T-helper 22 cell (primary cell): ENCODE measurements around the gene RIC8A.

Experiments used
- DNase-seq: peaks from one replicate; pipeline ENCODE4 v3.0.0-alpha.2; 2020; ENCODE audit warnings: low read depth

RIC8A gene

DNA sequence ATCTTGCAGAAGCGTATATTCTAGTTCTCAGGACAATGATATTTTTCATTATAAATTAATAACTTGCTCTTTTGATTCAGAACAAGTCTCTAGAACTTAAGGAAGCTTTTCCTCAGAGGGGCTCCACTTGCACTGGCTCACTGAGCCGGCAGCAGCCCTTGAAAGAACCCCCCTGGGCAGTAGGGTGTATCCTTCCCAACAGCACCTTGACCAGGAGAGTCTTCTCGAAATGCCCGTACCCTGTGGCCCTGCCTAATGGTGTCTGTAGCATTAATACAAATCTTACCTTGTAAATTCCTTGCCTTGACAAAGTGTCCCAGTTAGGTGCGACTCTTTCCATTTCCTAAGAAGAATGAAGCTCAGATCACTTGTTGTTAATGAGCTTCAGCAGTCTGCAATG lies 42.8 kb downstream of the RIC8A start:
- no peak for DNase-seq

GRCh38 chr11:250740-251299 lies 43.3 kb downstream of the RIC8A start:
- peak; percentile 54 for DNase-seq

- no peak for DNase-seq
Measured at GRCh38 chr11:251550-251949, 44.0 kb downstream of the RIC8A start.

DNA sequence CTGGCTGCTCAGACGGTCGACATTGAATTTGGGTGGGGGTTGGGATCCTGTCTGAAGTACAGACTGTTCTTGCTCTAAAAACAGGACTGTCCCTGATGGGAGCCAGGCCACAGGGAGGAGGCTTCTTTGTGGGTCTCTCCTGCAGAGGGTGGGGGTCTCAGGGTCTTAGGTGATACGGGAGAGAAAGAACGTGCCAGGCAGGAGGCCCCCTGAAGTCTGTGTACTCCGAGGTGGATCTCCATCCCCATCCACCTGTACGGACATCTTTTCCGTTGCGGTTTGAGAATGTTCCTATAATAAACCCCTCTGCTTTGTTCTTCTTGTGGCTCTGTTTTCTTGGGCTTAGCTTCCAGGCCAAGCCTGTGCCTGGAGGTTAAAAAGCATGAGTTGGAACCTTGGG lies 45.2 kb downstream of the RIC8A start:
- DNase-seq = no peak

- DNase-seq = no peak
Measured at GRCh38 chr11:253160-253885, 45.8 kb downstream of the RIC8A start.

DNA sequence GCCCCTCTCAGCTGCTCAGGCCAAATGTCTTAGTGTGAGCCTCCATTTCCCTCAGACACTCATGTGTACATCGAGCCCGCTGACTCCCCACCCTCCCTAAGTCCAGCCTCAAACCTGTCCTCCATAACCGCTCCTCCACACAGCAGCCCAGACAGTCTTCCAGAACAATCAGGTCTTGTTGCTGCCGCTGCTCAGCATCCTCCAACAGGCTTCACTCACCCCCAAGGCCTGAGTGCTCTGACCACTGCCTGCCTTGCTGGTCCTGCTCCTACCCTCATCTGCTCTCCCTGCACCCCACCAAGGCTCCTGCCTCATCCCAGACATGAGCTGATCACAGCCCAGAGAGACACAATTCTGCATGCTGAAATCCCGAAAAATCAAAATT lies 46.4 kb downstream of the RIC8A start:
- DNase-seq = no peak

GRCh38 chr11:255176-255575 lies 47.7 kb downstream of the RIC8A start:
- no peak for DNase-seq

DNA sequence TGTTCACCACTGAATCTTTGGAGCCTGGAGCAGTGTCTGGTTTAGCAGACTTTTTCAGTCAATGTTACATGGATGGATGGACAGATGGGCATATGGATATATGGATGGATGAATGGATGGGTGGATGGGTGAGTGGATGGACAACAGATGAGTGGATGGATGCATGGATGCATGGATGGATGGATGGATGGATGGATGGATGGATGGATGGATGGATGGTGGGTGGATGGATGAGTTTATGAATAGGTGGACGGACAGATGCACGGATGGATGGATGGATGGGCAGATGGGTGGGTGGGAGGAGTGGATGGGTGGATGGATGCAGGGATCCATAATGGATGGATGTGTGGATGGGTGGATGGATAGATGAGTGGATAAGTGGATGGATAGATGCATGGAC lies 48.3 kb downstream of the RIC8A start:
- DNase-seq = no peak

- DNase-seq = no peak
Measured at GRCh38 chr11:256952-257737, 49.6 kb downstream of the RIC8A start.

- no peak for DNase-seq
Measured at GRCh38 chr11:257766-258493, 50.4 kb downstream of the RIC8A start.

DNA sequence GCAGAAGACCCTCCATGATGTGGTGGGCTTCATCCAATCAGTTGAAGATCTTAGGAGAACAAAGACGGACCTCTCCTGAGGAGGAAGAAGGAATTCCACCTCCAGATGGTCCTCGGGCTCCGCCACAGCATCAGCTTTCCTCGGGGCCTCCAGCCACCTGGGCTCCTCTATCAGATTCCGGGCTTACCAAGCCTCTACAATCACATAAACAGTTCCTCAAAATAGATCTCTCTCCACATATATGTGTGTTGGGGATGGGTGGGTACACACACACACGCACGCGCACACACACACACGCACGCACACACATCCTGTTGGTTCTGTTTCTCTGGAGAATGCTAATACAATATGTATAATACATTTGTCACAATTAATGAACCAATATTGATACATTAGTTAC lies 51.9 kb downstream of the RIC8A start:
- no peak for DNase-seq

GRCh38 chr11:261624-262023 lies 54.1 kb downstream of the RIC8A start:
- no peak for DNase-seq
